ENCODE measurements around the gene ARHGAP35.
"Not testable (repeated sequence)": the region's sequence is repeated elsewhere in the genome, so short reads cannot be mapped to it uniquely, and the experiment has no call there.

The ARHGAP35 gene

DNA sequence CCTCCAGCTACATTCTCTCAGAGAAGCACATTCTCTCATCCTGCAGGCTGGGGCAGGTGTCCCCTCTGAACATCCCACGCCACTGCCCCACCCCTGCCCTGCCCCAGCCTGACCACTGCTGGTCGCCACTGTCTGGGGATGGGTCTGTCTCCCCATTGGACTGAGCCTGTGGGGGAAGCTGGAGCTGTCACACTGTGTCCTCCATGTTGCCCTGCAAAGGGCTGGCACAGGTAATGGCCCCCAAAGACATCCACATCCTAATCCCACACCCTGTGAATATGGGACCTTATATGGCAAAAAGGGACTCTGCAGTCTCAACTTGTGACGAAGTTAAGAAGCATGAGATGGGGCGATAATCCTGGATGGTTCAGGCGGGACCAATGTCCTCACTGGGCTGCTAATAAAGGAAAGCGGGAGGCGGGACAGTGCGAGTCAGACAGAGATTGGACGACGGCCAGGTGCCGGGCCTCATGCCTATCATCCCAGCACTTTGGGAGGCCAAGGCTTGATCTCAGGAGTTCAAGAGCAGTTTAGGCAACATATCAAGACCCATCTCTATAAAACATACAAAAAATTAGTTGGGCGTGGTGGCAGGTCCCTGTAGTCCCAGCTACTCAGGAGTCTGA is 19.2 kb upstream of the ARHGAP35 start:
- no peak for DNase-seq (ENCODE audit: extremely low spot score, insufficient read length, low read depth)
- no peak for FAIRE-seq

DNA sequence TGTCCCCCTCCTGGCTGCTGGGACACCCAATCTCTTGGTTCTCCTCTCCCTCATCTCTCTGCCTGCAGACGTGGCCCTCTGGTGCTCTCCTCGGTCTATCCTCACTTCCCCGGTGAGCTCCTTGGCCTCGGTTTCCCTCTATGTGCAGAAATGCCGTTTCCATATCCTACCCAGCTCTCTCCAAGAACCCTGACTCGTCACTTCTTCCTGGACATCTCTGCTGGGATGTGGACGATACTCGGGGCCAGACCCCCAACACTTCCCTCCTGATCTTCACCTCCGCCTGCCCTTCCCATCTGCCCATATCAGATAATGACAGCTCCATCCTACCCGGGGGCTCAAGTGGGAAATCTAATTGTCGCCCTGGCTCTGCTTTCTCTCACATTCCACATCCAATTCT is 18.0 kb upstream of the ARHGAP35 start:
- DNase-seq (ENCODE audit: extremely low spot score, insufficient read length, low read depth) (no peak), FAIRE-seq (no peak)

DNA sequence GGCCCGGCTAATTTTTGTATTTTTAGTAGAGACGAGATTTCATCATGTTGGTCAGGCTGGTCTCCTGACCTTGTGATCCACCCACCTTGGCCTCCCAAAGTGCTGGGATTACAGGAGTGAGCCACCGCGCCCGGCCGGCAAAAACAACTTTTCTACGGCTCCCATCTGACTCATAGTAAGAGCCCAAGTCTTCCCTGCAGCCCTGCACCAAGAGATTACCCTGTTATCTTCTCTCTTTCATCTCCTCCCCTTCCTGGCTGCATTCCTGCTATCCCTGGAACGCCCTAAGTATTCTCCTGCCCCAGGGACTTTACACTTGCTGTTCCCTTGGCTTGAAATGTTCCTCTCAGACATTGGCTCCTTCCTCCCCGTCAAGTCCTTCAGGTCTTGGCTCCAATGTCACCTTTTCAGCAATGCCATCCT is 16.7 kb upstream of the ARHGAP35 start:
- no peak for DNase-seq (ENCODE audit: extremely low spot score, insufficient read length, low read depth)
- FAIRE-seq, result no peak

DNA sequence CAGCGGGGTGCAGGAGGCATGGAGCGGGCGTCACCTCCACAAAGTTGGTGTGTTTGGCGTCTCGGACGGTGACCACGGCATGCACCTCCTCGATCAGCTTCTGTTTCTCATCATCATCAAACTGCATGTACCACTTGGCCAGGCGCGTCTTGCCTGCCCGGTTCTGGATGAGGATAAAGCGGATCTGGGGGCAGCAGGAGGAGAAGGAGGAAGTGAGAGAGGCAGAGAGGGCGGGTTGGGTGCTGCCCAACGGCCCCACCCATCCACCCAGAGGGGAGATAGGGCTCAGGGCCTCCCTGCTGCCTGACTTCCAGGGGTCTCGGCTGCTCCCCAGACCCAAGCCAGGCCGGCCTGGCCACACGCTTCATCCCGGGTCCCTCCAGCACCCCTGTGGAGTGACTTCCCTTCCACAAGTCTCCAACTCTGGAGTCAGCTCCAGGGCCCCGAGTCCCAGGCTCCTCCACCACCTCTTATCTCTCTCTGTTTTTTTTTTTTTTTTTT is 14.8 kb upstream of the ARHGAP35 start:
- FAIRE-seq (no peak), DNase-seq (ENCODE audit: extremely low spot score, insufficient read length, low read depth) (no peak)

DNA sequence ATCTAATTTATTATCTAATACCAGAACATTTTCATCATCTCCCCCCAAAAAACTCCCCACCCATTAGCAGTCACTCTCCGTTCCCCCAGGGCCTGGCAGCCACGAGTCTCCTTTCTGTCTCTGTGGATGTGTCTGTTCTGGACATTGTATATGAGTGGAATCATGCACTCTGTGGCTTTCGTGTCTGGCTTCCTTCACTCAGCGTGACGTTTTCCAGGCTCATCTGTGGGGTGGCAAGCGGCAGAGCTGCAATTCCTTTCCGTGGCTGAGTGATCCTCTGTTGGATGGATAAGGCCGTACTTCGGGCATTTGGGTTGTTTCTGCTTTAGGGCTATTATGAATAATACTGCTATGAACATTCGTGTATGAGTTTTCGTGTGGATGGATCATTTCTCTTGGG is 13.3 kb upstream of the ARHGAP35 start:
- FAIRE-seq (no peak), DNase-seq (ENCODE audit: extremely low spot score, insufficient read length, low read depth) (no peak)

DNA sequence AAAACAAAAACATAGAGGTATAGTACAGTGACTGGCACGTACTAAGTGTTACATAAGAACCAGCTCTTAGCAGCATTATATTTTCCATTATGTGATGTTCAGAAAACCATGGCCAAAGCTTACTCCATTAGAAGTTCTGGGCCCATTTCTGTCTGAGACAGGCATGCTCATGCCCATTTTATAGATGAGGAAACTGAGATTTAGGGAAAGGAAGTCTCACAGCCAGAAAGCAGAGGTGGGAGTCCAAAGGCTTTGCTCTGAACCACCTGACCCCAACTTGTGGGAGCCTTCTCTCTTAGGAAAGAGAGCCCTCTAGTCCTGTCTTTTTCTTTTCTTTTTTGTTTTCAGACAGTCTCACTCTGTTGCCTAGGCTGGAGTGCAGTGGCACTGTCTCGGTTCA is 12.4 kb upstream of the ARHGAP35 start:
- FAIRE-seq (no peak), DNase-seq (ENCODE audit: extremely low spot score, insufficient read length, low read depth) (no peak)

DNA sequence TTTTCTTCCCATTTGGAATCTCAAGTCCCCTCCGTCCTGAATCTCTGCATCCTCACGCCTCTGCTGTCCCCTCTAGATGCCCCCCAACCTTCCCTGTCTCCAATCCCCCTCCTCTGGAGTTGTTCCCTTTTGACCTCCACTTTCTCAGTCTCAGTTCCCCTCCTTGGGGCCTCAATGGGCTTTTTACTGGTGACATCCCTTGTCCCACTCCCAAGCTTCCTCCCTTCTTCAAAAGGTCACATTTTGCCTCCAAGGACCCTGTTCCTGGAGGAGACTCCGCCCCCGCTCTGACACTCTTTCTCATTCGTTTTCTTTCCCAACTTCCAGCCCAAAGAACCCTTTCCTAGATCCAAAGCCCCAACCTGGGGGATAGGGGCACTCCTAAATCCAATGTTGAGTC is 11.2 kb upstream of the ARHGAP35 start:
- FAIRE-seq (no peak), DNase-seq (ENCODE audit: extremely low spot score, insufficient read length, low read depth) (no peak)

DNA sequence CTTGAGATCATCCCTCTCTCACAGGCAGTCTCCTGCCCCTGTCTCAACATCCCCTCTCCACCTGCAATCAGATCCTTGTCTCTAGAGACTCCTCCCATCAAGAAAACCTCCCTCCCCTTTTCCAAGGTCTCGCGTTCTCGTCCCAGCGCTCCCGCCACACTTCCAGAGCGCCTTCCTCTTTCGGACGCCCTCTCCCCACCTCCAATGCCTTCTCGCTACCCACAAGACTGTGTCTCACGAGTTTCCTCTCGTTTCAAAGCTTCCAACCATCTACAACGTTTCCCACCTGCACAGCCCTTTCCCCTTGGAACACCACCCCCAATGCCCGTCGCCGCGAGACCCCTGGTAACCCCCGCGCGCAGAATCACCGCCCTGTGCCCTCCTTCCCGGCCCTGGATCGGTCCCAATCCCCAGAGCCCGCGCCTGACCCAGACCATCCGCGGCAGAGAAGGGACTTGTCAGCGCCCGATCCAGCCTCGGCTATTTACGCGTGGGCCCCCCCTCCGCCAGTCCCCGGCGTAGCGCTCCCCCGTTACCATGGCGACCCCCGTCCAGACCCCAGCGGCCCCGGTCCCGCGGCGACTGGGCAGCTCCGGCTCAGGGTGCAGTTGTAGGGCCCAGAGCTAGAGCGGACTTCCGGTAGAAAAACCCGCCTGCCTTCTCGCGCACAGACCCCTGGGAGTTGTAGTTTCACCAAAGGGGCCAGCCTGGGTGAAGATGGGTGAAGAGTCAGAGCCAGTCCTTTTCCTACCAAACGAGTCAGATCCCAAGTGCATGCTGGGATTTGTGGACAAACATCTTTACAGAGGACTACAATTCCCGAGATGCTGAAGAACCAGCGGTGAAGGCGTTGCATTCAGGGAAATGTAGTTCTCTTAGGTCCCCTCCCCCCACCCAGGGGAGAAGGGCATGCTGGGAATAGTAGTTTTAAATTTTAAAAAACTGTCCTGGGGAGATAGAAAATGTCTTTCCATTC is 10.3 kb upstream of the ARHGAP35 start, which contains the start of gene AP2S1:
Gene AP2S1 (minus strand): TSS at position 619 of the 976 bp plus-strand sequence. CDS start 80 bp downstream, at position 539.
- peak; percentile 89 for DNase-seq (ENCODE audit: extremely low spot score, insufficient read length, low read depth)
- peak; percentile 97 for FAIRE-seq

DNA sequence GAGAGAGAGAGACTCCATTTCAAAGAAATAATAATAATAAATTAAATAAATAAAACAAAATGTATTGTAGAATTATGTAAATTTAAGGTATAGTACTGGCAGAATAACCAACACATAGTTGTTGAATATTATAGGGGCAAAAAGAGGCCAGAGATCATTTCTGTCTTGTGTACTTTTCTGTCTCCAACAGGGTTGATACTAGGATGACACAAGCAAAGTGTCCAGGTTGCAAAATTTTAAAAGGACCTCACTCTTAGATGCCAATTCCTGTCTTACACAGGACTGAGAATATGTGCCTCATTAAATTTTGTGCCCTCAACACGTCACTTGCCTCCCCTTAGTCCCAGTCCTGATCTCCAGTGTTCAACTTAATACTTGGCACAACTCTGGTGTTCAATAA is 8.0 kb upstream of the ARHGAP35 start:
- no peak for FAIRE-seq
- no peak for DNase-seq (ENCODE audit: extremely low spot score, insufficient read length, low read depth)

DNA sequence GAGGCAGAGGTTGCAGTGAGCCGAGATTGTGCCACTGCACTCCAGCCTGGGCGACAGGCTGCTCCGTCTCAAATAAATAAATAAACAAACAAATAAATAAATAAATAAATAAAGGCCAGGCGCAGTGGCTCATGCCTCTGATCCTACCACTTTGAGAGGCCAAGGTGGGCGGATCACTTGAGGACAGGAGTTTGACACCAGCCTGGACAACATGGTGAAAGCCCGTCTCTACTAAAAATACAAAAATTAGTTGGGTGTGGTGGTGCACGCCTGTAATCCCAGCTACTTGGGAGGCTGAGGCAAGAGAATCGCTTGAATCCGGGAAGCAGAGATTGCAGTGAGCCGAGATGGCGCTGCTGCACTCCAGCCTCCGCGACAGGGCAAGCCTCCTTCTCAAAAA is 6.1 kb upstream of the ARHGAP35 start:
- not testable (repeated sequence) for FAIRE-seq; DNase-seq (ENCODE audit: extremely low spot score, insufficient read length, low read depth)

DNA sequence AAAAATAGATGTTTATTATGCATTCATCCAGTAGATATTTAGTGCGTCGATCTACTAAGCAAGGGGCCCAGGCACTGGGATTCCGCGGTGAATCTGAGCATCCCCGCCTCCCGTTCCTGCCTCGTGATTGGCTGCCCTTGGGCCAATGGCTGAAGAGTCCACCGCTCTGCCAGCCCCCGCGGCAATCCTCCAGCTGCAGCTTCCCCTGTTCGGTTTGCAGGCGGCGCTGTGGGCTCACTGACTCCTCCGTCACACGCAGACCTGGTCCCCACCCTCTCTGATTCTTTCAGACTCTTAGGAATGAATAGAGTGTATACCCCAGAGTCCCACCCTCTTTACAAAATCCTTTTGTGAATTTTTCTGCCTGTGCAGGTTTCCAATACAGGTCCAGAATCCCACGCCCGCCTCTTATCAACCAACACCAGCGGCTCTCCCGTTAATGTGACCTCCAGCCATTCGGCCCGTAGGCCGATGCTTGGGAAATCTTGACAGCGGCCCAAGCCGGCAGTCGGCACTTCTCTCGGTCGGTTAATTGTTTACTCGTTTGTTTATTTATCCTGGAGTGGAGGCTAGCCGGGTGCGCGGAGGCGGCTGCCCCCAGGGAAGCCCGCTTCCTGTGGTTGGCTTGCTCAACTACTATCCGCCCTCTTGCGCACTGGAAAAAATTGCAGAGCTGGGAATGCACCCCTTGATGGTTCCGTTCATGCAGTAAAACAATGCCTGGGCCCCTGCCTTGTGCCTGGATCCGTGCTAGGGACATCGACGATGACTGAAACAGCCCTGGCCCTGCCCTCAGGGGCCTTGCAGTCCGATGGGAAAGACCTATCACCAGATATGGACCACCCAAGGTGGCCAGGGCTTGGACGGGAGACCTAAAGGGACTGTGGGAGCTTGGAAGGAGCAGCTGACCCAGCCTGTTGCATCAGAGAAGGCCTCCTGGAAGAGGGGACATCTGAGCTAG is 4.5 kb upstream of the ARHGAP35 start:
- FAIRE-seq (peak; percentile 90), DNase-seq (ENCODE audit: extremely low spot score, insufficient read length, low read depth) (peak; percentile 67)

DNA sequence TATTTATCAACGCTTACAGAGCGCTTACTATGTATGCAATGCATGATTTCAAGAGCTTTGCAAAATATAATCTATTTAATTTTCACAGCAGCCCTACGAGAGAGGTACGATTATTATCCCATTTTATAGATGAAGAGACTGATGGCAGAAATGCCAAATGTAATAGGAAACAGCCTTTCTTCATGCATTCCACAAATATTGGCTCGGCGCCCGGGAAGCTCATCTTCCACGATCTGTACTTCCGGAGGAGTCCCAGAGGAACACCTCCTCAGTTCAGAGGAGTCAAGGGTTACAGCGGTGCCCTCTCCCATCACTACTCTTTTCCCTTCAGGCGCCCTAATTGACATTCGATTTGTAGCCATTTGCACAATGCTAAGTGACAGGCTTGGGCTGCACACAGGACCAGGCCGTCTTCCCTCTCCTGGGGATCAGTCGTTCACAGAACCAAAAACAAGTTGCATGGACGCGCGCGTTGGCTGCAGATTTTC is 1.1 kb upstream of the ARHGAP35 start:
- DNase-seq (ENCODE audit: extremely low spot score, insufficient read length, low read depth) (no peak), FAIRE-seq (no peak)

DNA sequence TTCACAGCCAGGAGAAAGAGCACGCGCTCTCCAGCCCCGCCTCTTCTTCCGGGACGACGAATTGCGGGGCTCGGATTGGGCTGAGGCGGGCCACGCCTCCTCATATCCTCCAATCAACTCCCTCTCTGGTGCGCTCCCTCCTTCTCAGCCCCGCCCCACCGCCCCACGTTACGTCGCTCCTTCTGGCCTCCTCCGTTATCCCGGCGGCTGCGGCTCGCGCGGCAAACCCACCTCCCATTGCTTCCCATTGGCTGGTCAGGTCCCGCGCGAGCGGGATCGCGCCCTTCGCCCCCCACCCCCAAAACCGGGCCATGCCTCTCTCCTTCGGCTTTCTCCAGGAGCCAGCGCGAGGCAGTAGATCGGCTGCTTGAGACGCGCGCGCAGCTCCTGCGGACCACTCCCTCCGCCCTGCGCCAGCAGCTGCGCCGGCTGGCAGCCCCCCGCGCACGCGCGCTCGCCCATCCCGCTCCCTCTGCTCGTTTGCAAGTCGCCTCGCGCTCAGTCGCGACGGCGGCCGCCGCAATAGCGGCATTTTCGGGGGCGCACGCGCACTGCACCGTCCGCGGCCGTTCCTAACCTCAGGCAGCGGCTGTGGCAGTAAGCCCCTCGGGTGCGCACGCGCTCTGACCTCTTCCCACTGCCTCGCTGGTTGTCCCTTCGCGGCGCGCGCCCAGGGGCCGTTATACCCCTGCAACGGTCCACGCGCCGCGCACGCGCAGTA is 512 bp upstream of the ARHGAP35 start:
- FAIRE-seq, result peak; percentile 98

DNA sequence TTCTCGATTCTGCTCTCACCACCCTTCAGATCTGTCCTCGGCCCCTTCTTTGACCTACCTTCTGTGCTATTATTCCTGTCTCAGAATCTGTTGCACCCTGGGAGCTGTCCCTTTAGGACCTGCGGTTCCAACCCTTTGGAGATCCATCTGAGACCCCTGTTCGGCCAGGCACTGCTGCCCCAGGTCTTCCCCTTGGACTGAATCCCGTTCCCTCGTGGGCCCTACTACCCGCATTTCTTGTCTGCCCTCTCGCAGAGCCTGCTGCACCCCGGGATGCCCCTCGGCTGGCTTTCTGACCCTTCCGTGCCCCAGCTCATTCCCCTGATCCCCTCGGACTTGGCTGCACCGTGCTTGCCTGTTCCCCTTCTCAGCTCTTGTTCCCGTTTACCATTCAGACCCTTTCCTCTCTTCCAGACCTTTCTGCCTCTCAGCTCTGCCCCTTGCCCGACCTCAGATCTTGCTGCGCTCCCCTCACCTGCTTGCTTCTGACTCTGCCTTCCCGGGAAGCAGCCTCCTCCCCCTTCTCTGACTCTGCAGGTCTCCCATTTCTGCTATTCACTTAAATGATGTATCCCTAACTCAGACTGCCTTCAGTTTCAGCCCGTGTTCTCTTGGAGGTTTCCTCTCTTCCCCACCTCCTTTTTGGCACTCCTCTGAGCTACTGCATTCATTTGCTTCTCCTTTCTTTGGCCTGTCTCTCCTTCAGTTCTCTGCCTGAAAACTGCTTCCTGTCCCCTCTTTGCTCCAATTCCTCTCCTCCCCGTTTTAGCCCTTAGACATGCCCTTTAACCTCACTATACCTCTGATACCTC is 1.1 kb downstream of the ARHGAP35 start:
- DNase-seq (ENCODE audit: extremely low spot score, insufficient read length, low read depth) (no peak), FAIRE-seq (peak; percentile 66)

More for the DNA sequence above, 512 bp upstream of the ARHGAP35 start:
- peak; percentile 88 for DNase-seq (ENCODE audit: extremely low spot score, insufficient read length, low read depth)

DNA sequence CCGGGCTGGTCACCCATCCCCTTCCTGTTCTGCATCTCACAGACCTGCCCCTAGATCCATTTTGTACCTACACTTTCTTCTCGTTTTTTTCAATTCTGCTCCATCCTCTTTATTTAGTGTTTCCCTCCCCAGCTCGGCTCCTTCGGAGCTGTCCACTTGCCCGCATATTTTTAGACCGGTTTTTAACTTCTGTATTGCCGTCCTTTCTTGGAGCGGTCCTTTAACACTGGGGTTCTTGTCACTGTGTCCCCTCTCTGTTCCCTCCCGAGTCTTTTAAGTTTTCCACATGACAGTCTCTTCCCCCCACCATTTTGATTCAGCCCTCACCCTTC is 1.7 kb downstream of the ARHGAP35 start:
- FAIRE-seq, result no peak
- DNase-seq (ENCODE audit: extremely low spot score, insufficient read length, low read depth), result no peak

DNA sequence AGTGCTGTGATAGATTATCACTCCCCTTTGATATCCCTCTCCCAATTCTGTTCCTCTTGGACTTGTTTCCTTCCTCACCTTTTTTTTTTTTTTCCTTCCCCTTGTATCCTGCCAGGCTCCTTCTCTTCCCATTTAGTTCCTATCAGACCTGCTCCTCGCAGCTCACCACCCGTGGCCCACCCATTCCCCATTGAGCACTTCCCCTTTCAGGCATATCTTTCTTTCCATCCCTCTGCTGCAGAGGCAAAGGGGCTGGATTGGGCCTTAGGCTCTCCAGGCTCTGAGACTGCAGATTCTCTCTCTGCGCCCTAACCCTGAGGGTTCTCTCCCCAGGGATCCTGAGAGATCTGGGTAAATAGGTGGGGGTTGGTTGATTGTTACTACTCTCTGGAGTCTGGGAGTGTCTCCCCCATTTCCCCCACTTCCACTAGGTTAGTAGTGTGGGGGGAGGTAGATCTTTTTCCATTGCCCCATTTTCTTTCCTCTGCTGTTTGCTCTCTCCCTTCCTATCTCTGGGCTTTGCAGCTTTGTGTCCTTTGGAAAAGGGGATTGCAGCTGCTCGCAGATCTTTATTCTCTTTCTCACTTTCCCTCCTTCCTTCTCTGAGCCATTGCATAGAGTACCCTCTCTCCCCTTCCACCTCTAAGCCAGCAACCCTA is 2.3 kb downstream of the ARHGAP35 start:
- no peak for FAIRE-seq

DNA sequence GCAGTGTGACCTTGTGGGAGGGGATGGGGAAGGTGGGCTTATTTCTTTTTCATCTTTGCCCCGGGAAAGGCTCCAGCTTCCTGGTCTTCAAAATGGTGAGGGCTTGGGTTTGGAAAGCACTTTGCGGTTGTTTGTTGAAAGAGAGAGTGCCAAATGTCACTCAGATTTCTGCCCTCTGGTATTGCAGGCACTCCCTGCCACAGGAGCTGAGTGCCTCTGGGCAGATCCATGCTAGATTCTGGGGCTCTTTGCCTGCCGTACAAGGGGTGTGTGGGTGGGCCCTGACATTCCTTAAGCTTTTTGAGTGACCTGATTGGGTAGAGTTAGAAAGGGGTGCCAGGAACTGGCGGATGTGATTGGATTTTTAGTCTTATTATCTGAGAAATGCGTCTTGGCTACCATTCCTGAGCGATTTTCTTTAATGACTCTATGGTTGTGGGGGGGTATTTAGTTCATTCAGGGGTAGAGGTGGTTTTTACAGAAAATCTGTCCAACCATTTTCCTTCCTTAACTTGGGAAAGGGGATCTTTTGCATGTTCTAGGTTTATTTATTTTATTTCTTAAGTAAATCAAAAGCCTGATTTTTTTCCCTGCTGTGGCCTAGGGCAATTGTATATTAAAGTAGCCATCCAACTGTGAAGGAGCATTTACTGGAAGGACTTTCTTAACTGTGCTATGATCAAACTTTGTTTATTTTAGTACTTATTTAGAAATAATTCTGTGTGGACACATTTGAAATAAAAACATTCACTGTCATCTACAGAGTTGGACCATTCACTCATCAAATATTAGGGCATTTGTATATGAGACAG is 3.2 kb downstream of the ARHGAP35 start:
- FAIRE-seq, result no peak
- no peak for DNase-seq (ENCODE audit: extremely low spot score, insufficient read length, low read depth)

More for the DNA sequence above, 2.3 kb downstream of the ARHGAP35 start:
- no peak for DNase-seq (ENCODE audit: extremely low spot score, insufficient read length, low read depth)
